Measurements from ENCODE around the gene ITPKC. TPM values are rescaled to one million over a fixed set of nuclear protein-coding genes. Genes with fewer than 3 reads are reported as not detected.
A peak's percentile ranks its signal among the peaks of the same experiment; 100 is the strongest.

The ITPKC gene
- total and polyA plus RNA-seq, 9 of the 15 experiments (the other 6 are each of a cell fraction or from before 2014, with no cell fraction given): 0.08 to 9.3 (median 5.8) TPM

DNA sequence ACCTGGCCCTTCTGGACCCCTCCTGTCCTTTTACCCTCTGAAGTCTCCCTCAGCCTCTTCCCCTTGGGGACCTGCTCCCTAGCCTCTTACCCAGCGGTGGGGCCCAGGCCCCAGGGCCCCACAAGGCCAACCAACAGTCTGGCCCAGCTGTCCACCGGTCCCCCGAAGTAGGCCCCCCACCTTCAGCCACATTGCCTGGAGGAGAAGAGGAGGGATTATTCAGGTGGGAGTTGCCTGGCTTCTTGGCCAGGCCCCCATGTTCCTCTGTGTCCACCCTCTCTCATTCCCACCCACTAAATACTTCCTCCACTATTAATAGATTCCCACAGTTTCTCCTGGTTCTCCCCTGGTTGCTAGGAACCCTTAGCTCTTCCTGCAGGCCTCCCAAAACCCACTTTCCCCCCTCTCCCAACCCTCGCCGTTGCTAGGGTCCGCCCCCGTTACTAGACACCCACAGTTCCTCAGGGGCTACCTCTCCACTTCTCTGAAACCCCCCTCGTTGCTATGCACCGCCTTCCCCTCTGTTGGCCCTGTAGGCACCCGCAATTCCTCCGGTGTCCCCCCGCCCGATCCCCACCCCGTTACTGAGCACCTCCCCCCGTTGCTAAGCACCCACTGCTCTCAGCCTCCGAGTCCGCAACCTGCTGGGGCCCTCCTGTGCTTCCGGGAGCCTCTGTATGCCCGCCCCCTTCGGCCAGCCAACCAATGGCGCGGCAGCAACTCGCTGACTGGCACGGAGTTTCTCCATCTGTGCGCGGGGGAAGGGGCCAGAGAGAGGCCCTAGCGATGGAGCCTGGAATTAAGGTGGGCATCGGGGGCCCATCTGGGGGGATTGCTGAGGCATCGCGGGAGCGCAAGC lies 2.2 kb upstream of the ITPKC start (continued):
- TF ChIP-seq, protein P1, sequence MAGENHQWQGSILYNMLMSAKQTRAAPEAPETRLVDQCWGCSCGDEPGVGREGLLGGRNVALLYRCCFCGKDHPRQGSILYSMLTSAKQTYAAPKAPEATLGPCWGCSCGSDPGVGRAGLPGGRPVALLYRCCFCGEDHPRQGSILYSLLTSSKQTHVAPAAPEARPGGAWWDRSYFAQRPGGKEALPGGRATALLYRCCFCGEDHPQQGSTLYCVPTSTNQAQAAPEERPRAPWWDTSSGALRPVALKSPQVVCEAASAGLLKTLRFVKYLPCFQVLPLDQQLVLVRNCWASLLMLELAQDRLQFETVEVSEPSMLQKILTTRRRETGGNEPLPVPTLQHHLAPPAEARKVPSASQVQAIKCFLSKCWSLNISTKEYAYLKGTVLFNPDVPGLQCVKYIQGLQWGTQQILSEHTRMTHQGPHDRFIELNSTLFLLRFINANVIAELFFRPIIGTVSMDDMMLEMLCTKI (IDR thresholded peaks at IDR 0.05; ENCODE audit: partially characterized antibody): no peak
- TF ChIP-seq CBFA2T3 (IDR thresholded peaks at IDR 0.05) (no peak), KDM4B (IDR thresholded peaks at IDR 0.05; ENCODE audit: borderline replicate concordance in 2 of 2, low read depth in 1 of 2) (0 out of 4 replicates have a peak, but pooled peaks of 1 of the 2 experiments have one; percentile 36), HLTF (IDR thresholded peaks at IDR 0.05) (no peak), SP1 (CRISPR knock-in tag; IDR thresholded peaks at IDR 0.05) (no peak; the same call in 1 of the 2 replicates), ZNF586 (CRISPR knock-in tag; conservative IDR thresholded peaks at IDR 0.05) (no peak), ZBTB12 (CRISPR knock-in tag; IDR thresholded peaks at IDR 0.05) (no peak), ZBTB8A (IDR thresholded peaks at IDR 0.05; ENCODE audit: partially characterized antibody) (no peak), ZFP30 (CRISPR knock-in tag; IDR thresholded peaks at IDR 0.05; ENCODE audit: borderline replicate concordance) (no peak), ILK (tag; IDR thresholded peaks at IDR 0.05; ENCODE audit: borderline replicate concordance, low read depth) (no peak), ZNF124 (CRISPR knock-in tag; IDR thresholded peaks at IDR 0.05) (no peak), KAT7 (CRISPR knock-in tag; IDR thresholded peaks at IDR 0.05; ENCODE audit: borderline replicate concordance) (no peak), GTF3C2 (IDR thresholded peaks at IDR 0.05; ENCODE audit: borderline replicate concordance, extremely low read depth, insufficient read length) (no peak), HOXB6 (CRISPR knock-in tag; IDR thresholded peaks at IDR 0.05; ENCODE audit: borderline replicate concordance) (no peak), KLF16 (IDR thresholded peaks at IDR 0.05) (no peak), EHMT2 (IDR thresholded peaks at IDR 0.05) (no peak), NFRKB (IDR thresholded peaks at IDR 0.05; ENCODE audit: low read depth) (no peak)
